Esophagus squamous epithelium (tissue), 5 donors: ENCODE data around the gene LCA5L. TPM values are rescaled to one million over a fixed set of nuclear protein-coding genes. Genes with fewer than 3 reads are reported as not detected.

Experiments
- DNase-seq: peaks from one replicate; lab custom pipeline; 2025; lab: John Stamatoyannopoulos, UW
- H3K27ac ChIP-seq, 4 donors: fragments of 200-600 bp; sonication (generic); one replicate each; pipeline ENCODE4 v1.5.1; 2016 to 2019; ENCODE audit warnings: mild to moderate bottlenecking in 1 of 4
- H3K27me3 ChIP-seq, 4 donors: fragments of 200-600 bp; sonication (generic); 1 replicate in 3 of 4; 2 replicates in 1 of 4; pipeline versions ENCODE4 v1.5.1 to v1.6.0; 2017 to 2021; ENCODE audit warnings: antibody characterized with exemption in 1 of 4
- H3K36me3 ChIP-seq, 3 donors: fragments of 200-600 bp; sonication (generic); one replicate each; pipeline ENCODE4 v1.5.1; 2016 to 2019
- H3K4me1 ChIP-seq, 3 donors: fragments of 200-600 bp; sonication (generic); one replicate each; pipeline ENCODE4 v1.5.1; 2017 to 2019
- H3K4me3 ChIP-seq, 4 donors: fragments of 200-600 bp; sonication (generic); 1 replicate in 3 of 4; 2 replicates in 1 of 4; pipeline ENCODE4 v1.5.1; 2016 to 2019; ENCODE audit warnings: mild to moderate bottlenecking in 2 of 4, moderate library complexity in 1 of 4
- H3K9me3 ChIP-seq, 3 donors: fragments of 200-600 bp; sonication (generic); one replicate each; pipeline ENCODE4 v1.5.1; 2016 to 2019
- POLR2A ChIP-seq, 4 donors: fragments of 450-650 bp; IDR thresholded peaks; one replicate each; pipeline ENCODE4 v1.6.1; 2017; ENCODE audit warnings: antibody characterized with exemption in 4 of 4, mild to moderate bottlenecking in 4 of 4, moderate library complexity in 3 of 4
- WGBS, 2 donors: methylation state at CpG; one replicate each; pipeline ENCODE4 v1.1.5; 2018; 5-methylcytosine and 5-hydroxymethylcytosine counted together
- intact Hi-C: fragments of 100-400 bp; cut with DNase I; formaldehyde crosslinking; loops from one replicate; pipeline ENCODE4 v1.15.0; 2022
- total RNA-seq, 4 donors: library from RNA; depleted of rRNA; stranded (reverse); fragments of >200 nt; gene quantifications; one replicate each; pipeline ENCODE4 v1.1.0, GENCODE V29; 2016
- TF ChIP-seq, protein P1 (sequence below), 6 experiments: fragments of 450-650 bp in 4 of 6; fragments of 200-600 bp in 2 of 6; sonication (generic) in 2 of 6; IDR thresholded peaks; one replicate each; pipeline ENCODE4 v1.5.1; 2016 to 2019; ENCODE audit warnings: antibody characterized with exemption in 6 of 6, mild to moderate bottlenecking in 4 of 6, moderate library complexity in 4 of 6
- donor health status: DM: yes; HTN: yes; CAD: no.

LCA5L gene
- total RNA-seq, 4 donors from 2014 or later: 0.44 to 1.7 (median 0.82) TPM; not detected in 1

DNA sequence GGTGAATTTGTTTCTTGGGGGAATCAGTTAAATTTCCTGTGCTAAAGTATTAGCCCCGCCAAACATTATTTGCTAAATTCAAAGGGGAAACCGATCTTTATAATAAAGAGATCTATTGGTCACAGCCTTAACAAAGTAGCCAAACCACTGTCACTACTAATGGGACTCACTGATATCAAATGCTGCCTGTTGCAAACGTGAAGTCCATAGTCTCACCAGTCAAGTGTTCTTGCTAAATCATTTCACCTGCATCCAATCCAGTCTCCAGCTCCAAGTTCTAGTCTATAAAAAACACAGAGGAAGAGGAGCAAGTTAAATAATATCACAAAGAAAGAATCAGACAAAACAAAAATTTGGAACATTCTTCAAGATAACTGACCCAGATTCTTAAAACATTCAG lies 36.3 kb upstream of the LCA5L start:
- WGBS, 2 donors: 84 to 87% methylated on average over 3 of the region's 3 CpGs
- no peak overlapping the region for H3K4me3 ChIP-seq
- H3K4me1 ChIP-seq: no peaks in the 10 kb centered on the region
- intact Hi-C loops: no loop called here
- TF ChIP-seq POLR2A (IDR thresholded peaks at IDR 0.05): no peak
- TF ChIP-seq, protein P1, sequence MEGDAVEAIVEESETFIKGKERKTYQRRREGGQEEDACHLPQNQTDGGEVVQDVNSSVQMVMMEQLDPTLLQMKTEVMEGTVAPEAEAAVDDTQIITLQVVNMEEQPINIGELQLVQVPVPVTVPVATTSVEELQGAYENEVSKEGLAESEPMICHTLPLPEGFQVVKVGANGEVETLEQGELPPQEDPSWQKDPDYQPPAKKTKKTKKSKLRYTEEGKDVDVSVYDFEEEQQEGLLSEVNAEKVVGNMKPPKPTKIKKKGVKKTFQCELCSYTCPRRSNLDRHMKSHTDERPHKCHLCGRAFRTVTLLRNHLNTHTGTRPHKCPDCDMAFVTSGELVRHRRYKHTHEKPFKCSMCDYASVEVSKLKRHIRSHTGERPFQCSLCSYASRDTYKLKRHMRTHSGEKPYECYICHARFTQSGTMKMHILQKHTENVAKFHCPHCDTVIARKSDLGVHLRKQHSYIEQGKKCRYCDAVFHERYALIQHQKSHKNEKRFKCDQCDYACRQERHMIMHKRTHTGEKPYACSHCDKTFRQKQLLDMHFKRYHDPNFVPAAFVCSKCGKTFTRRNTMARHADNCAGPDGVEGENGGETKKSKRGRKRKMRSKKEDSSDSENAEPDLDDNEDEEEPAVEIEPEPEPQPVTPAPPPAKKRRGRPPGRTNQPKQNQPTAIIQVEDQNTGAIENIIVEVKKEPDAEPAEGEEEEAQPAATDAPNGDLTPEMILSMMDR (IDR thresholded peaks at IDR 0.05): no peak
- H3K36me3 ChIP-seq: no peaks in the 10 kb centered on the region
- no peaks in the 10 kb centered on the region for H3K9me3 ChIP-seq
- no peaks in the 10 kb centered on the region for H3K27me3 ChIP-seq
- no peak overlapping the region for H3K27ac ChIP-seq
- DNase-seq: no peak

DNA sequence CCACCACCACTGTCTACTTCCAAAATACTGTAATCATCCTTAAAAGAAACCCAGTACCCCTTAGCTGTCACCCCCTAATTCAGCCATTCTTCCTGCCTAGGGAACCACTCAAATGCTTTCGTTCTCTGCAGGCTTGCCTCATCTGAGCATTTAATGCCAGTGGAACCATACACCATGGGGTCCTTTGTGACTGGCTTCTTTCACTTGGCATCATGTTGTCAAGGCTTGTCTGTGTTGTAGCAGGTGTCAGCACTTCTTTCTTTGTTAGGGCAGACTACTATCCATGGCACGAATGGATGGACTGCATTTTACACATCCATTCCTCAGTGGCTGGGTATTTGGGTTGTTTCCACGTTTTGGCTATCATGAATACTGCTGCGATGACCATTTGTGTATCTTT lies 34.7 kb upstream of the LCA5L start:
- no peak for DNase-seq
- no peak for TF ChIP-seq POLR2A (IDR thresholded peaks at IDR 0.05)
- TF ChIP-seq, protein P1 (IDR thresholded peaks at IDR 0.05): no peak
- H3K36me3 ChIP-seq: no peaks in the 10 kb centered on the region
- H3K27me3 ChIP-seq: no peaks in the 10 kb centered on the region
- H3K27ac ChIP-seq: no peak overlapping the region
- intact Hi-C loops: no loop called here
- H3K4me3 ChIP-seq: no peak overlapping the region
- no peaks in the 10 kb centered on the region for H3K9me3 ChIP-seq
- WGBS, 2 donors: 74 to 86% methylated on average over 4 of the region's 4 CpGs
- no peaks in the 10 kb centered on the region for H3K4me1 ChIP-seq

GRCh38 chr21:39479814-39480182 lies 34.2 kb upstream of the LCA5L start:
- intact Hi-C loops: no loop called here
- TF ChIP-seq, protein P1 (IDR thresholded peaks at IDR 0.05): no peak
- no peak for TF ChIP-seq POLR2A (IDR thresholded peaks at IDR 0.05)
- H3K27ac ChIP-seq: no peak overlapping the region
- H3K4me1 ChIP-seq: no peaks in the 10 kb centered on the region
- no peaks in the 10 kb centered on the region for H3K9me3 ChIP-seq
- no peak overlapping the region for H3K4me3 ChIP-seq
- no peaks in the 10 kb centered on the region for H3K27me3 ChIP-seq
- H3K36me3 ChIP-seq: no peaks in the 10 kb centered on the region
- 26 to 41% methylated on average over 2 of the region's 2 CpGs for WGBS, 2 donors
- no peak for DNase-seq

- WGBS, 2 donors: 81 to 87% methylated on average over 4 of the region's 4 CpGs
- no peak overlapping the region for H3K4me3 ChIP-seq
- H3K4me1 ChIP-seq: no peaks in the 10 kb centered on the region
- no peaks in the 10 kb centered on the region for H3K36me3 ChIP-seq
- TF ChIP-seq, protein P1 (IDR thresholded peaks at IDR 0.05): no peak
- TF ChIP-seq POLR2A (IDR thresholded peaks at IDR 0.05): no peak
- DNase-seq: no peak
- no peaks in the 10 kb centered on the region for H3K27me3 ChIP-seq
- no peaks in the 10 kb centered on the region for H3K9me3 ChIP-seq
- no peak overlapping the region for H3K27ac ChIP-seq
- intact Hi-C loops: no loop called here
Measured at GRCh38 chr21:39479164-39479813, 33.7 kb upstream of the LCA5L start.

DNA sequence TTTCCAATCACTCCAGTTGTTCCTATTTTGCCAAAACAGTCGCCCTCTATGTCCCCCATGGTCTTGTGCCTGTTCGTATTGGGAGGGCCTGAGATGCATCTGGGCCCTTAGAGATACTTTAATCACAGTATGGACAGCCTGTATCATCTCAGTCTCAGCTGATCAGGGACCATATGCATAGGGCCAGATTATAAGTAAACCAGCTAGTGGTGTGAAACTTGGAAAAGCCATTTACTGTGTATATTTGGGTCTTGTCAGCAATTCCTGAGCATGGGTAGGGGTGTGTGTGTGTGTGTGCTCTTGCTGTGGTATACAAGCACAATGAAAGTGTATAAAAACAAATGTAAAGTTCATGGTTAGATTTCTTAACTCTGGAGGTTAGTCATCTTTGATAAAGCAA lies 29.0 kb upstream of the LCA5L start:
- TF ChIP-seq, protein P1 (IDR thresholded peaks at IDR 0.05): no peak
- WGBS, 2 donors: 71% methylated on average over 2 of the region's 2 CpGs

More for the DNA sequence above, 29.0 kb upstream of the LCA5L start:
- Histone ChIP-seq H3K27me3 (no peaks in the 10 kb centered on the region), H3K27ac (no peak overlapping the region), H3K4me3 (no peak overlapping the region), H3K4me1 (no peaks in the 10 kb centered on the region), H3K9me3 (no peaks in the 10 kb centered on the region), H3K36me3 (no peaks in the 10 kb centered on the region)
- intact Hi-C loops: no loop called here
- DNase-seq: no peak
